NCI-H526 treated with DMSO at 0.1 percent for 48 hours (cell line): Measurements from ENCODE around the gene ZNF526.

Experiments
- DNase-seq: peaks from one replicate; lab custom pipeline; 2025; lab: John Stamatoyannopoulos, UW

ZNF526 gene

GRCh38 chr19:42225718-42226292, 5.7 kb downstream of the ZNF526 start:
- no peak for DNase-seq

- no peak for DNase-seq
Measured at GRCh38 chr19:42226886-42227285, 6.8 kb downstream of the ZNF526 start.

DNA sequence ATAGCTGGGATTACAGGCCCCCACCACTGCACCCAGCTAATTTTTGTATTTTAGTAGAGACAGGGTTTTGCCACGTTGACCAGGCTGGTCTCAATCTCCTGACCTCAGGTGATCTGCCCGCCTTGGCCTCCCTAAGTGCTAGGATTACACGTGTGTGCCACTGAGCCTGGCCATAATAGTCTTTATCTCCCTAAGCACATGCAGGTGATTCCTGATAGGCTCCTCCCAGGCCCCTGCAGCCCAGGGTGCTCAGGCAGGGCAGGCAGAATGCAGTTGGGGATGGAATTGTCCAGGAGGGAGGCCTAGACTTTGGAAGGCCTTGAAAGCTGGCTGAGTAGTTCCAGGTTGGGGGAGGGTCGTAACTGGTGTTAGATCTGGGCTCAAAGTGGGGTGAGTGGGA, 8.5 kb downstream of the ZNF526 start:
- no peak for DNase-seq

GRCh38 chr19:42229301-42229854, 9.3 kb downstream of the ZNF526 start:
- DNase-seq, result no peak

GRCh38 chr19:42229855-42230351, 9.8 kb downstream of the ZNF526 start:
- DNase-seq, result no peak

GRCh38 chr19:42230571-42230970, 10.5 kb downstream of the ZNF526 start:
- DNase-seq, result no peak

DNA sequence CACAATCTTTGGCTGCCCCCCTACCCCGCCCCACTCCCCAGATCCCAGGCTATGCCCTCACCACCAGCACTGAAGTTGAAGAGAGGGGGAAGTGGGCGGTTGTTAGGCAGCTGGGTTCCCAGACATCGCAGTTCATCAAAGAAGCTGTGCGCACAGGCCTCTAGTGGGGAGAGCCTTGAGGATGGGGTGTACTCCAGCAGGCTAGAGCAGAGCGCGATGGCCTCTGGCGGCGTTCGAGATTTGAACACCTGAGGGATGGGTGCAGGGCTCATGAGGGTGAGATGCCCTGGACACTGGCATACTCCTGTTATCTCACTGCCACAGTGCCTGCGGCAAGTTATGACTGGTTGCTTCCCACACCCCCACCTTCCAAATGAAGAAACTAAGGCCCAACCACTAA, 12.3 kb downstream of the ZNF526 start:
- no peak for DNase-seq

GRCh38 chr19:42233106-42233505, 13.0 kb downstream of the ZNF526 start:
- DNase-seq, result no peak

- DNase-seq, result no peak
Measured at GRCh38 chr19:42233678-42234292, 13.7 kb downstream of the ZNF526 start.

GRCh38 chr19:42234364-42234763, 14.3 kb downstream of the ZNF526 start:
- DNase-seq, result no peak

DNA sequence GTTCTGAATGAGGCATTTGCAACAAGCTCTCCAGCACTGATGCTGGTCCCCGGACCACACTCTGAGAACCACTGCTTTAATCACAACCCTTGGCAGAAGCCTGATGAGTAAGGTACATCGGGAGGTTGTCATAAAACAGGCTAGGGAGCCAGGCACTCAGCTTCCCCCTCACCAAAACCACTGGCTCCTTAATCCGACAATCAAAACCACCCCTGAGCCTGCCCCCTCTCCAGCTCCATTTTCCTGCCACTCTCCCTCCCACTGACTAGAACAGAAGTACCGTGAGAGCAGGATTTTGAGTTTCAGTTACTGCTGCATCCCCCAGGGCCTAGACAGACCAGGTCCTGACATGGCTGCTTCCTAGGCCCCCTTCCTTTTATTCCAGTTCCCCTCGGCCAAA, 15.1 kb downstream of the ZNF526 start:
- no peak for DNase-seq

- no peak for DNase-seq
Measured at GRCh38 chr19:42239544-42240220, 19.6 kb downstream of the ZNF526 start.

GRCh38 chr19:42241279-42241678, 21.2 kb downstream of the ZNF526 start:
- DNase-seq, result no peak

DNA sequence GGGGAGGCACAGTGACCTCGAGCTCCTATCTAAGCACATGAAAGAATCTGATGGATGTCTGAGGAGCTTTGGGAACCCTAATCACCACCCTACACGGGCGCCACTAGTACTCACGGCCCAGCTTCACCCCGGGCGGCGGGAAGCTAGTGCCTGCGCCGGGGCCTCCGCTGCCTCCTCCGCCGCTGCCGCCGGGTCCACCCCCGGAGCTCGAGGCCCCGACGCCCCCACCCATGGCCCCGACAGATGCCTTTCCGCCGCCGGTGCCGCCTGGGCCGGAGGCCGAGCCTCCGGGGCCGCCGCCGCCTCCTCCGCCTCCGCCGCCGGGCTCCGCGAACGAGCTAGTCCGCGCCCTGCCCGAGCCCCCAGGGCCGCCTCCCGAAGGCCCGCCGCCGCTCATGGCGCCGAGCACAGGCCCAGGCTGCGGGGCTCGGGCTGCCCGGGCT, 22.0 kb downstream of the ZNF526 start:
- no peak for DNase-seq

DNA sequence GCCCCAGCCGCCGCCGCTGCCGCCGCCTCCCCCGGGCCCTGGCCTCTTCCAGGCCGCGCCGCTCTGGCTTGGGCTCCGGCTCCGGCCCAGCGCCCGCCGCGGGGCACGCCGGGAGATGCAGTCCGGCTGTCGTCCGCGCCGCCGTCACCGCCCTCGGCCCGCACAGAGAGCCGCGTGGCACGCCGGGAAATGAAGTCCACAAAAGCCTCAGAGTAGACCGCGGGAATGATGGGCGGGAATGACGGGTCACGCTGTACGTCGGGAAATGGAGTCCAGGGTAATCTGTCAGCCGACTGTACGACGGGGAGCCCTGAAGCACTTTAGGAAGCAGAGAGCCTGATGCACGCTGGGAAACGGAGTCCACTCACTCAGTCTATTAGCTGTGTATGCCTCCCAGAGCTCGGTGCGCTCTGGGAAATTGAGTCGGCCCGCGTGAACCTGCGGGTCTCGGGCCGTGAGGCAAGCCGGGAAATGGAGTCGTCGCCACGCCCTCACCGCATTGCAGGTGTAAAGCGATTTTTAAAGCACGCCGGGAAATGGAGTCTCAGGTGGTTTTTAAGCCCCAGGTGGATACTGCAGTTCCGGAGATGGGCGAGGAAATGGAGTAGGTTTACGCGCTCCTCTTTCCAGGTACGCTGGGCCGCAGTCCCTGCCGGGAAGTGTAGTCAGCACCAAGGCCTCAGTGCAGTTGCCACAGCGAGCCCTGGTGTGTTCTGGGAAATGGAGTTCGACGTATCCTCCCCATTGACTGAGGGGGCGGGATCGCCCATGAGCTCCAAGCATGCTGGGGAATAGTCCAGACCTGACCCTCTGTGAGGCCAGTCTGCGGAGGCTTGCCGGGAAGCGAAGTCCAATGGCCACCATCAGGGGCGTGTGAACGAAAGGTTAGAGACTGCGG, 22.6 kb downstream of the ZNF526 start, which contains the start of gene GSK3A:
TSS of gene GSK3A (minus strand) at position 91 of the 898 bp plus-strand sequence. CDS start 137 bp downstream, outside the sequence.
- DNase-seq, result peak; percentile 100

GRCh38 chr19:42244347-42245220, 24.5 kb downstream of the ZNF526 start:
- DNase-seq, result peak; percentile 94

DNA sequence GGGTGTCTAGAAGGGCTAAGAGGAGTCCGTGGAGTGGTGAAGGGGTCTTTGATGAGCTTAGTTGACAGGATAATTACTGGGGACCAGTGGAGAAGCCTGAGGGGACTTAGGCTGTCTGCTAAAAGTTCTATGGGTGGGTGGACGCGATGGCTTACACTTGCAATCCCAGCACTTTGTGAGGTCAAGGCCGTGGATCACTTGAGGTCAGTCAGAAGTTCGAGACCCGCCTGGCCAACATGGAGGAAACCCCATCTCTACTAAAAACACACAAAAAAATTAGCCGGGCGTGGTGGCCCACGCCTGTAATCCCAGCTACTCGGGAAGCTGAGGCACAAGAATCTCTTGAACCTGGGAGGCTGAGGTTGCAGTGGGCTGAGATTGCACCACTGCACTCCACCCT, 25.1 kb downstream of the ZNF526 start:
- no peak for DNase-seq

GRCh38 chr19:42246143-42246921, 26.2 kb downstream of the ZNF526 start:
- peak; percentile 20 for DNase-seq

DNA sequence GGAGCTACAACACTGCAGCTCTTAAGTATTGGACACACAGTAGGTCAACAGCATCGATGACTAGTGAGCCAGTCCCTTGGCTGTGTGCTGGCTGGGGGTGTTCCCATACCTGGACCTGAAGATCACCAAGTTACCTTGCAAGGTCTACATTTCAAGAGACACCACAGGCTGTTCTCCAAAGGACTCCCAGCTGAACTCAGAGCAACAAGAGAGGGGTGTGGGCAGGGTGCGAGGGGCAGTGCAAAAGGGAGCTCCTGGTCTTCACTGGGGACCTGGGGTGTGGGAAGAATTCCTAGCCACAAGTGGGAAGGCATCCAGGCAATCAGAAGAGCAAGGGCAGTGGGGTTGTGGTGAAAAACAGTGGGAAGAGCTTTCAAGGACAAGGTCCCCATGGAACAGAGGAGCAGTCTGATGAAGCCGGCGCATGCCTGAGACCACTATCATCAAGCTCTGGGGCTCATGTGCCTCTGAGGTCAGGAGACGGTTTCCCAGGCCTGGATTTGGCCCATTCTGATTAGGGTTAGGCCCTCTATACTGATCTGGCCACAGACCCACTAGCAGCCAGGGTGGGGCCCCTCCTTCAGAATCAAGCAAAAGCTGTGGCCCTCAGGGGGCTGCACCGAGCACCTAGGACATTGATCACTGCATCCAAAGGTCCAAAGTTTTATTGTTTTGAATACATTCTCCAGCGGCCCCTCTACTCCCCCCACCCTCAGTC, 27.0 kb downstream of the ZNF526 start:
- no peak for DNase-seq
